ENCODE data around the gene TRIM6.

The TRIM6 gene

DNA sequence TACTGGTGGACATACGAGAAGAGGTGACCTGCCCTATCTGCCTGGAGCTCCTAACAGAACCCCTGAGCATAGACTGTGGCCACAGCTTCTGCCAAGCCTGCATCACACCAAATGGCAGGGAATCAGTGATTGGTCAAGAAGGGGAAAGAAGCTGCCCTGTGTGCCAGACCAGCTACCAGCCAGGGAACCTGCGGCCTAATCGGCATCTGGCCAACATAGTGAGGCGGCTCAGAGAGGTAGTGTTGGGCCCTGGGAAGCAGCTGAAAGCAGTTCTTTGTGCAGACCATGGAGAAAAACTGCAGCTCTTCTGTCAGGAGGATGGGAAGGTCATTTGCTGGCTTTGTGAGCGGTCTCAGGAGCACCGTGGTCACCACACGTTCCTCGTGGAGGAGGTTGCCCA is 6.9 kb downstream of the TRIM6 start:
- Histone ChIP-seq H3K4me1 (peaks cover 27% of the 10 kb centered on the region), H3K36me3 (peaks cover 51% of the 10 kb centered on the region), H3K27ac (no peak overlapping the region), H3K4me3 (no peak overlapping the region), H4K20me1 (no peaks in the 10 kb centered on the region), H3K9me3 (no peaks in the 10 kb centered on the region), H3K27me3 (no peaks in the 10 kb centered on the region), H3K4me2 (peak overlapping the region; percentile 28; the same call in 1 of the 2 replicates), H3K9ac (no peak overlapping the region)
- TF ChIP-seq Cebpa-rat (IDR thresholded peaks at IDR 0.05), result no peak

DNA sequence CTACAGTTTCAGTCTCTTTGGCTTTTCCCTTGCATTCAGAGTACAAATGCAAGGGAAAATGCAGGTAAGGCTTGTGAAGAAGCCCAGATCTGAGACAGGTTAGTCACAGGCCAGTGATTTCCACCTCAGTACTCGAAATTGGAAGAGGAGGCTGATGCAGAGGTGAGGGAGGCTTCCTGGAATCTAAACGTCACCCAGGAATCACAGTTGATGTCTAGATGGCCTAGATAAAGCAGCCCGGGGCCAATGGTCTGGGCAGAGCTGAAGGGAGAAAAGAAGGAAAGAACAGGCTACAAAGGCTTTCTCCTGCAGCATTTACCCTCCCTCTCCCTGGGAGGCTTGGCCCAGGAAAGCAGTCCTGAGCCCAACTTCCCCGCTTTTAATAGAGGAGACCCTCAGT is 8.5 kb downstream of the TRIM6 start:
- H3K4me2 ChIP-seq, result no peak overlapping the region

DNA sequence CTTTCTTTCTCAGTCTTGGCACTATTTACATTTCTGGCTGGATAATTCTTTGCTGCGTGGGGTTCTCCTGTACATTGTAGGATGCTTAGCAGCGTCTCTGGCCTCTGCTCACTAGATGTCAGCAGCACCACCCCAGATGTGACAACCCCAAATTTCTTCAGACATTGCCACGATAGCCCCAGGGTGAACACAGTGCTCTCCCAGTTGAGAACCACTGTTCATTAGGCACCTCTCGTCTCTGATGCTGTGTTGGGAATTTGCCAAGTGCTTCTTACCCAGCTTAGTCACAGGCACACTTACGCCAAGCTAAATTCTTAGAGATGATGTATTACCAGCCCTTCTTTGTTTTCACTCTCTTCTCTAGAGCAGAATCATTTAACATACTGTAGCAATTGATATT is 9.4 kb downstream of the TRIM6 start:
- Histone ChIP-seq H3K27me3 (no peaks in the 10 kb centered on the region), H3K27ac (no peak overlapping the region), H3K9ac (no peak overlapping the region), H3K4me3 (no peak overlapping the region), H3K4me1 (peaks cover 19% of the 10 kb centered on the region), H3K36me3 (peaks cover 74% of the 10 kb centered on the region), H3K9me3 (no peaks in the 10 kb centered on the region), H3K4me2 (no peak overlapping the region), H4K20me1 (no peaks in the 10 kb centered on the region)
- no peak for TF ChIP-seq Cebpa-rat (IDR thresholded peaks at IDR 0.05)

More for the DNA sequence above, 8.5 kb downstream of the TRIM6 start:
- H3K27ac ChIP-seq, result no peak overlapping the region
- peaks cover 14% of the 10 kb centered on the region for H3K4me1 ChIP-seq
- no peaks in the 10 kb centered on the region for H3K9me3 ChIP-seq
- no peaks in the 10 kb centered on the region for H4K20me1 ChIP-seq
- H3K4me3 ChIP-seq, result no peak overlapping the region
- H3K36me3 ChIP-seq, result peaks cover 65% of the 10 kb centered on the region
- TF ChIP-seq Cebpa-rat (IDR thresholded peaks at IDR 0.05), result no peak
- no peak overlapping the region for H3K9ac ChIP-seq
- H3K27me3 ChIP-seq, result no peaks in the 10 kb centered on the region

DNA sequence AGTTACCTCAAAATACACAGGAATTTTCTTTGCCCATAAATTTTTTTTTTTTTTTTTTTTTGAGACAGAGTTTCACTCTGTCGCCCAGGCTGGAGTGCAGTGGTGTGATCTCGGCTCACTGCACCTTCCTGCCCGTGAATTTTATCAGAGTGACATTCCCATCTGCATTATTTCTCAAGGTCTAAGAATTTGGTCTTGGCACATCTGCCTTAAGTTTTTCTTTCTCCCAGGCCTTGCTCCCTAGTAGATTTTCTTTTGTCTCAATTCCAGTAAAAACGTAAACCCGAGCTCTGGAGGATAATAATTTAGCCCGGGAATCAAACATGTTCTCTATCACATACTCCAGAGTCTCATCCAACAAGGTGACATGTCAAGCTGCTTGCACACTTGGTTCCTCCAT is 12.4 kb downstream of the TRIM6 start:
- H3K9ac ChIP-seq, result no peak overlapping the region
- no peak overlapping the region for H3K27ac ChIP-seq
- no peak overlapping the region for H3K4me3 ChIP-seq
- H3K4me2 ChIP-seq, result no peak overlapping the region
- no peaks in the 10 kb centered on the region for H3K27me3 ChIP-seq
- no peak for TF ChIP-seq Cebpa-rat (IDR thresholded peaks at IDR 0.05)
- H3K9me3 ChIP-seq, result no peaks in the 10 kb centered on the region
- no peaks in the 10 kb centered on the region for H4K20me1 ChIP-seq
- H3K36me3 ChIP-seq, result peaks cover 78% of the 10 kb centered on the region
- H3K4me1 ChIP-seq, result peaks cover 12% of the 10 kb centered on the region

DNA sequence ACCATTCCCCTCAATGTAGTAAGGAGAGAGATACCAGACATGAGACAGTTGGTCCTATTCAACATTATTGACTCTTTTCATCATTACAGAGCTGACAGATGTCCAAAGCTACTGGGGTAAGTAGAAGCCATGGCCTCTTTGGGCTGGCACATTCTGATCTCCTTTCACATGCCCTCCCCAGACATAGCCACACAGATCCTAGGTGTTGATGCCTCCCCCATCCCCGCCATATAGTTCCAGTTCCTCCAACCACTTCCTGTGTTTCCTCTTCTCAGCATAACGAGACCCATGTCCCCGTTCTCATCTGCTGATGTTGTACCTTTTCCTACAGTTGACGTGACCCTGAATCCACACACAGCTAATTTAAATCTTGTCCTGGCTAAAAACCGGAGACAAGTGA is 14.0 kb downstream of the TRIM6 start:
- Histone ChIP-seq H3K4me2 (0 out of 2 replicates have a peak overlapping the region, but pooled peaks have one; percentile 13), H3K27me3 (no peaks in the 10 kb centered on the region)
- TF ChIP-seq Cebpa-rat (IDR thresholded peaks at IDR 0.05), result no peak

DNA sequence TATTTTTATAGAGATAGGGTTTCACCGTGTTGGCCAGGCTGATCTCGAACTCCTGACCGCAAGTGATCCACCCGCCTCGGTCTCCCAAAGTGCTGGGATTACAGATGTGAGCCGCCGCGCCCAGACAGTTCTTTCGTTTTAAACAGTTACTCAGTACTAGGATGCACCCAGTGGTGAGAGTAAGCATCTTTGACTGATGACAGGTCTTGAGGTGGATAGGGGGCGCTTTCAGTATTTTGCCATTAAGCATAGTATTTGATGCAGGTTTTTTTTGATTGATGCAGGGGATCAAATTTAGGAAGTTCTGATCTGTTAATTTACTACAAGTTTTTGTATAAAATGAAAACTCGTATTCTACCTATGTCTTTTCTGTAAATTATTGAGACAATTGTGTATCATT is 15.2 kb downstream of the TRIM6 start:
- H4K20me1 ChIP-seq, result no peaks in the 10 kb centered on the region
- no peak overlapping the region for H3K4me3 ChIP-seq
- no peaks in the 10 kb centered on the region for H3K27me3 ChIP-seq
- H3K9me3 ChIP-seq, result no peaks in the 10 kb centered on the region
- H3K27ac ChIP-seq, result no peak overlapping the region
- no peak overlapping the region for H3K4me2 ChIP-seq
- H3K4me1 ChIP-seq, result peaks cover 8% of the 10 kb centered on the region; the same call in 1 of the 2 replicates
- peaks cover 51% of the 10 kb centered on the region for H3K36me3 ChIP-seq
- no peak overlapping the region for H3K9ac ChIP-seq
- no peak for TF ChIP-seq Cebpa-rat (IDR thresholded peaks at IDR 0.05)

More for the DNA sequence above, 14.0 kb downstream of the TRIM6 start:
- Histone ChIP-seq H4K20me1 (no peaks in the 10 kb centered on the region), H3K27ac (no peak overlapping the region), H3K9me3 (no peaks in the 10 kb centered on the region), H3K9ac (no peak overlapping the region), H3K4me3 (no peak overlapping the region), H3K36me3 (peaks cover 62% of the 10 kb centered on the region), H3K4me1 (peaks cover 8% of the 10 kb centered on the region; the same call in 1 of the 2 replicates)

DNA sequence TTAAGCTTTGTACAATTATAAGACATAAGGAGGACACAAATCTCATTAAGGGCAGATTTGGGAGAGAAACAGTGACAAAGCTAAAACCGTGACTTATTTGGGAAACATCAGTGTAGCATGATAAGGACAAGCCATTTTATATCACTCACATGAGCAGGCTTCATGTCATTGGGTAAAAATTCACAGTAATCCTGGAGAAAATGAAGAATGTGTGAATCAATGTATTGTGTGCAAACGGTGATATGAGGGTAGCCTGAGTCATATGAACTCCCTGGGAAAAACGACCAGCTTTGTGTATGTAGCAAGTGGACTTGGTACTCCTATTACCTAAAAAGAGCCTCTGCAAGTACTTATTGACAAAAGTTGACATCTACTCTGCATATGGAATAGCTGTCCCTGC is 22.4 kb downstream of the TRIM6 start:
- Histone ChIP-seq H3K9me3 (no peaks in the 10 kb centered on the region), H3K4me1 (peaks cover under 1% of the 10 kb centered on the region; the same call in 1 of the 2 replicates), H3K4me2 (no peak overlapping the region), H3K9ac (no peak overlapping the region), H3K27me3 (no peaks in the 10 kb centered on the region), H4K20me1 (no peaks in the 10 kb centered on the region), H3K27ac (no peak overlapping the region), H3K4me3 (no peak overlapping the region), H3K36me3 (no peaks in the 10 kb centered on the region)
- TF ChIP-seq Cebpa-rat (IDR thresholded peaks at IDR 0.05), result no peak

DNA sequence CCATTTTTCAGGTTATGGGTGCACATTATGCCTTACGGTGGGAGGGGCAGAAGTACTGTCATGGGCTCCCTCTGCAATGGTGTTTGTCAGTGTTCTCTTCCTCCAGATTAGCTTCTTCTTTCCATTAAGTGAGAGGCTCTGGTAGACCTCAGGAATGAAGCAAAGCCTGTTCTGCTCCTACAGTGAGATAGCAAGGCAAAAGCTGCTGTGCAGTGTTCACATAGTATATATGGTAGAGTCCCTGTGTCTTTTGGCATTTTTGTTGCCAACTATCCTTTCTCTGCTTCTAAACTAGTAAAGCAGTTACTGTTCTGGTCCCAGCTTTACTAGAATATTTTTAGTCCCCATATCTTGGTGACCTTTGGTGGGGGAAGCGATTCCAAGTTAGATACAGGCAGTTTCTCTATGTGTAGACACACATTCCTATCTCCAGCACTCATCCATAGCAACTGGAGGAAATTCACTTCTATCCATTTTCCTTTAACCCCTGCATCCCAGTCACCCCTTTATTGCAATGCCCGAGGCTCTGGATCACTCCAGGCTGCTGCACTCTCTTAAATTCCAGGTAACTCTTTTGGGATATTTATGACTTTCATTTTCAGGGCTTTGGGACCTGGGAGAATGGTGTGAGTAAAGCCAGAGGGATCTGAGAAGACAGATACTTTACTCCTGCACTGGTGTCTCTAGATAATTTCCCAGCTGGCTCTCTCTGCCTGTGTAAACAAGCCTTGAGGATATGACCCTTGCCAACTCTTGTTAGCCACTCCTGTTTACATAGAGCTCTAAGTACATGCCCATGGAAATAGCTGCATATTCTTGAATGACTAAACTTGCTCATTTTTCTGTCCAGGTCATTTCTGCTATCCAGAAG is 24.4 kb downstream of the TRIM6 start:
- no peaks in the 10 kb centered on the region for H3K27me3 ChIP-seq
- no peak overlapping the region for H3K9ac ChIP-seq
- H3K4me1 ChIP-seq, result peaks cover 15% of the 10 kb centered on the region
- H3K4me3 ChIP-seq, result no peak overlapping the region
- no peak overlapping the region for H3K27ac ChIP-seq
- H3K9me3 ChIP-seq, result no peaks in the 10 kb centered on the region
- no peaks in the 10 kb centered on the region for H4K20me1 ChIP-seq
- H3K4me2 ChIP-seq, result no peak overlapping the region
- H3K36me3 ChIP-seq, result no peaks in the 10 kb centered on the region
- no peak for TF ChIP-seq Cebpa-rat (IDR thresholded peaks at IDR 0.05)

DNA sequence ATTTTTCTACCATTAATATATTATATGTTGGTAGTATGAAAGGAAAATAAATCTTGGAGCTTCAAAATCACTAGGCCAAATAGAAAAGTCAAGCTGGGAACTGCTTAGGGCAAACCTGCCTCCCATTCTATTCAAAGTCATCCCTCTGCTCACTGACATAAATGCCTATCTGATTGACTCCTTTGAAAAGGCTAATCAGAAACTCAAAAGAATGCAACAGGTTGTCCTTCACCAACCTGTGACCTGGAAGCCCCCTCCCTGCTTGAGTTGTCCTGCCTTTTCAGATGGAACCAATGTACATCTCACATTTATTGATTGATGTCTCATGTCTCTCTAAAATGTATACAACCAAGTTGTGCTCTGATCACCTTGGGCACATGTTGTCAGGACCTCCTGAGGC is 25.1 kb downstream of the TRIM6 start:
- no peak overlapping the region for H3K4me3 ChIP-seq
- no peak overlapping the region for H3K4me2 ChIP-seq
- H3K27me3 ChIP-seq, result no peaks in the 10 kb centered on the region
- TF ChIP-seq Cebpa-rat (IDR thresholded peaks at IDR 0.05), result no peak
- no peak overlapping the region for H3K9ac ChIP-seq
- H3K9me3 ChIP-seq, result no peaks in the 10 kb centered on the region
- H4K20me1 ChIP-seq, result no peaks in the 10 kb centered on the region
- H3K27ac ChIP-seq, result no peak overlapping the region
- peaks cover 17% of the 10 kb centered on the region for H3K4me1 ChIP-seq
- no peaks in the 10 kb centered on the region for H3K36me3 ChIP-seq

DNA sequence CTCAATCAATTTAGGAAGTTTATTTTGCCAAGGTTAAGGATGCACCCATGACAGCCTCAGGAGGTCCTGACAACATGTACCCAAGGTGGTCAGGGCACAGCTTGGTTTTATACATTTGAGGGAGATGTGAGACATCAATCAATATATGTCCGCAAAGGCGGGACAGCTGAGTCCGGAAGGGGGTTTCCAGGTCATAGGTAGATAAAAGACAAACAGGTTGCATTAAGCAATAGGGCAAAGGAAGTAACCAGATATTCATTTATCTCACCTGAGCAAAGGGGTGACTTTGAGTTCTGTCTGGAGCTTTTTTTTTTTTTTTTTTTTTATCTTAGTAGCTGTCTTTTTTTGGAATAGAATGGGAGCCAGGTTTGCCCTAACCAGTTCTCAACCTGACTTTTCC is 26.4 kb downstream of the TRIM6 start:
- Histone ChIP-seq H3K9ac (no peak overlapping the region), H3K4me1 (peaks cover 17% of the 10 kb centered on the region), H3K4me3 (no peak overlapping the region), H3K36me3 (no peaks in the 10 kb centered on the region), H3K4me2 (no peak overlapping the region), H4K20me1 (no peaks in the 10 kb centered on the region), H3K27me3 (no peaks in the 10 kb centered on the region), H3K27ac (no peak overlapping the region), H3K9me3 (no peaks in the 10 kb centered on the region)
- no peak for TF ChIP-seq Cebpa-rat (IDR thresholded peaks at IDR 0.05)
